GM12873 (cell line): ENCODE measurements around the gene VSIG10.

Source experiments
- TF ChIP-seq, protein P1 (sequence below): IDR thresholded peaks from 2 replicates; pipeline ENCODE4 v1.5.1; 2012; ENCODE audit warnings: low read depth, mild to moderate bottlenecking, moderate library complexity, low read length, control low read depth; ENCODE audit not compliant: insufficient read depth; ENCODE audit errors: missing control alignments

Gene VSIG10

DNA sequence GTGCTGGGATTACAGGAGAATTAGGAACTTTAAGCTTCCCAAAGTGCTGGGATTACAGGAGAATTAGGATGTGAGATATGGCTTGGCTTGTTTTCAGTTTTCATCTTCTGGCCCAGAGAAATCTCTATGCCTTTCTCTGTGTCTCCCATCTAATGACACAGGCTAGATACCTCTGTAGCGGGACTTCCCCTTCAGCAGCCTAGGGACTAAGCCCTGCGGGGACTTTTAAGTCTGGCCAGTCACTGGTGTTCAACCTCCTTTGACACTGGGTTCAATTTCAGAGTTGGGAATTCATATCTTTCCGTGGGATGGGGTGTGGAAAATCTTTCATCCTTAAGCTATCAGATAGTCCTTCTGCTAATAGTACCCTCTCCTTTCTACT is 81.1 kb downstream of the VSIG10 start:
- TF ChIP-seq, protein P1, sequence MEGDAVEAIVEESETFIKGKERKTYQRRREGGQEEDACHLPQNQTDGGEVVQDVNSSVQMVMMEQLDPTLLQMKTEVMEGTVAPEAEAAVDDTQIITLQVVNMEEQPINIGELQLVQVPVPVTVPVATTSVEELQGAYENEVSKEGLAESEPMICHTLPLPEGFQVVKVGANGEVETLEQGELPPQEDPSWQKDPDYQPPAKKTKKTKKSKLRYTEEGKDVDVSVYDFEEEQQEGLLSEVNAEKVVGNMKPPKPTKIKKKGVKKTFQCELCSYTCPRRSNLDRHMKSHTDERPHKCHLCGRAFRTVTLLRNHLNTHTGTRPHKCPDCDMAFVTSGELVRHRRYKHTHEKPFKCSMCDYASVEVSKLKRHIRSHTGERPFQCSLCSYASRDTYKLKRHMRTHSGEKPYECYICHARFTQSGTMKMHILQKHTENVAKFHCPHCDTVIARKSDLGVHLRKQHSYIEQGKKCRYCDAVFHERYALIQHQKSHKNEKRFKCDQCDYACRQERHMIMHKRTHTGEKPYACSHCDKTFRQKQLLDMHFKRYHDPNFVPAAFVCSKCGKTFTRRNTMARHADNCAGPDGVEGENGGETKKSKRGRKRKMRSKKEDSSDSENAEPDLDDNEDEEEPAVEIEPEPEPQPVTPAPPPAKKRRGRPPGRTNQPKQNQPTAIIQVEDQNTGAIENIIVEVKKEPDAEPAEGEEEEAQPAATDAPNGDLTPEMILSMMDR = no peak

DNA sequence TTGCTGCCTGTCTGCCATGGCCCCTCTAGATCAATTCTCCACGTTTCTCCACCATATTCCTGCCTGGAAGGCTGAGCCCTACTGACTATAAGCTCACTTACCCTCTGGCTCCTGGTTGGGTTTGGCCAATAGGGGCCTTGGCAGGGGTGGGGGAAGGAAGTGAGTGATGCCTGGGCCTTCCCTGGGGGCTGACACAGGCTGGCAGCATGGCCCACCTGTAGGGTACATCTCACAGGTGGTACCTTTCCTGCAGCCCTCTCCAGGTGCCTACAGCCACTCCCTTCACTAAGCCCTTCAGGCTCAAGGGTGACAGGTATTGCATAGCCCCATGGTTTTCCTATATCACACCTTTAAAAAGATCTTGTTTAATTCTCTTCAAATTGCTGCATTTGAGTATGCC is 83.8 kb downstream of the VSIG10 start:
- TF ChIP-seq, protein P1 = no peak

DNA sequence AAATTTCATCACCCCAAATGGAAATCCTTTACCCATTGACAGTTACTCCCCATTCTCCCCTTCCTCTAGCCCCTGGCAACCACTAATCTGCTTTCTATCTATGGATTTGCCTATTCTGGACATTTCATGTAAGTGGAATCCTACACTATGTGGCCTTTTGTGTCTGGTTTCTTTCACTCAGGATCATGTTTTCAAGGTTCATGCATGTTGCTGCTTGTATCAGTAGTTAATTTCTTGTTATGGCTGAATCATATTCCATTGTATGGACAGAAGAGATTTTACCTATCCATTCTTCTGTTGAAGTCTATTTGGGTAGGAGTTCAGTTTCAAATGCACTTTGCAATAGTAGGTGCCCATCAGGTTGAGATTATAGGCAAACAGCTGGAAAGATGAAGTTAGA is 85.9 kb downstream of the VSIG10 start:
- TF ChIP-seq, protein P1 = no peak

DNA sequence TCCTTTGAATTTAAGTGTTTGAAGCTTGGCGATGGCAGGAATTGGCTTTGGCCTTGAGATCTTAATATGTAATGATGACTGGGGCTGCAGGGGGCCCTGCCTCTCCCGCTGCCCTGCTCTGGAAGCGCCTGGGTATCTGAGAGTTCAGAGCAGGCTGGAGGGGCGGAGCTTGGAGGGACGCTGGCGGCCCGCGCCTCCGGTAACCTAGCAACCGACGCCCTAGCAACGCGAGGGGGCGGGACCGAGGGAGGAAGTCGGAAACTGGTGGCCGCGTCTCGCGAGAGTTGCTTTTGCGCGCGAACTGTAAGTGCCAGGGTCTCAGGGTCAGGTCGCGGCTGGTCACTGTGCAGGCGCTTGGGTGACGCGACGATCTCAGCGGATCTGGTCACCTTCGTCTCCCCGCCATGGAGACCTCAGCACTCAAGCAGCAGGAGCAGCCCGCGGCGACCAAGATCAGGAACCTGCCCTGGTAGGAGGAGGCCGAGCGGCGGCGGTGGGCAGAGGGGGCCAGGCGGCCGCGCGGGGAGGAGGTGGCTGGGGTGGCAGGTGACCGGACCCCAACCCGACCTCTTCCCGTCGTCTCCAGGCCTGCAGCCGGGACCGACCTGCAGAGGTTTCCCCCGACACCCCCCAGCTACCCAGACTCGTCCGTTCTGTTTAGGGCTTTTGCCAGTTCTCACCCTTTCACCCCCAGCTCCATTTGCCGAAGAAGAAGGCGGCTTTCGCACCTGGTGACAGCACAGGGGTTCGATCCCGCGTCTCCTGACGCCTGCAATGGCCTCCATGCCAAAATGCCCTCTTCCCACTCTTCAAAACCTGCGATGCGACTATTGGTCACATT is 87.2 kb downstream of the VSIG10 start, which contains the start of gene RFC5:
RFC5 (plus strand) TSS at position 280 of the 841 bp plus-strand sequence; CDS start at position 405, 125 bp downstream.
- TF ChIP-seq, protein P1 = no peak

DNA sequence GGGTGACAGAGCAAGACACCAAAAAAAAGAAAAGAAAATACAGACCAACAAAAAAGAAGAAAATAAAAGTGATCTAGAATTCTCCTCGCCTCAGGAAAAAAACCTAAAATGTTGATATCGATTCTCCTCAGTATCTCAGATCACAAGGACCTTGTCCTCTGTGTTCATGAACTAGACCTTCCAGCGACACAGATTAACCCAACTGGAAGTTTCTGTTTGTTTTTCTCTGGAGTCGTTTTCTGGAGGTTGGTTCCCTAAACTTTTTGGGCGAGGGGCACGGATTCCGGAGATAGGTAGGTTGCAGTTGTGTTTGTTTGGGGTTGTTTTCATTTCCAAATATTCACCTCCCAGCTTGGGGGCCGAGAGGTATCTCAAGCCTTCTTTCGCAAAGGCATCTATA is 87.9 kb downstream of the VSIG10 start:
- TF ChIP-seq, protein P1 = no peak

DNA sequence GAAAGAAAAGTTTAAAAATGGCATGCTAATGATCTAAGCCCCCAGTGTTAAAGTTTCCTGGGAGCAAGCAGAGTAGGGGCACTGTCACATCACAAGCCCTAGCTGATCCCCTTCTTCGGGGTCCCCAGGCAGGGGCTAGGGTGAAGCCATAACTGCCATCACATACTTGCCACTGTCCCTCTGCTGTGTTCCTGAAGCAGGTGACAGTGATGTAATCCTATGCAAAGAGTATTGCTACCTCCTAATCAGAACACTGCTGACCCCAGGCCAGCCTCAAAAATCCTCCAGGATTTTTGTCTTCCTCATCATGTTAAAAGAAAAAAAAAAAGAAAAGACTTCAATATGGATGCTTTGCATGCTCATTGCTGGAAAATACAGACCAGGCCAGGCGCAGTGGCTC is 88.5 kb downstream of the VSIG10 start:
- TF ChIP-seq, protein P1 = no peak
